Liver (tissue), 3 donors: Measurements from ENCODE around the gene SMIM5.

Experiments
- GABPA ChIP-seq, 2 donors: IDR thresholded peaks in 1 of 2; conservative IDR thresholded peaks in 1 of 2; 2 replicates each; pipeline ENCODE4 v1.6.1; 2016; ENCODE audit warnings: antibody characterized with exemption in 2 of 2, mild to moderate bottlenecking in 1 of 2, moderate library complexity in 1 of 2
- RAD21 ChIP-seq, 2 donors: IDR thresholded peaks; 2 replicates each; pipeline ENCODE4 v1.6.1; 2016; ENCODE audit warnings: antibody characterized with exemption in 2 of 2, mild to moderate bottlenecking in 2 of 2
- SP1 ChIP-seq: IDR thresholded peaks from 2 replicates; pipeline ENCODE4 v1.6.1; 2018; ENCODE audit warnings: antibody characterized with exemption, mild to moderate bottlenecking
- YY1 ChIP-seq: IDR thresholded peaks from 2 replicates; pipeline ENCODE4 v1.6.1; 2016; ENCODE audit warnings: antibody characterized with exemption, mild to moderate bottlenecking
- TF ChIP-seq, protein P1 (sequence below): IDR thresholded peaks from 2 replicates; pipeline ENCODE4 v1.6.1; 2016; ENCODE audit warnings: antibody characterized with exemption
- TF ChIP-seq, protein P2 (sequence below): fragments of 150-350 bp; IDR thresholded peaks from 2 replicates; pipeline ENCODE4 v1.5.1; 2017; ENCODE audit warnings: improper control_type of control experiment, low read depth, low read length; ENCODE audit not compliant: missing input control
- TF ChIP-seq, protein P3 (sequence below): IDR thresholded peaks from 2 replicates; pipeline ENCODE4 v1.6.1; 2016; ENCODE audit warnings: antibody characterized with exemption, mild to moderate bottlenecking
- TF ChIP-seq, protein P4 (sequence below): IDR thresholded peaks from 2 replicates; pipeline ENCODE4 v1.6.1; 2016; ENCODE audit warnings: antibody characterized with exemption
- donor health status: healthy.
- donor health status: healthy.

DNA sequence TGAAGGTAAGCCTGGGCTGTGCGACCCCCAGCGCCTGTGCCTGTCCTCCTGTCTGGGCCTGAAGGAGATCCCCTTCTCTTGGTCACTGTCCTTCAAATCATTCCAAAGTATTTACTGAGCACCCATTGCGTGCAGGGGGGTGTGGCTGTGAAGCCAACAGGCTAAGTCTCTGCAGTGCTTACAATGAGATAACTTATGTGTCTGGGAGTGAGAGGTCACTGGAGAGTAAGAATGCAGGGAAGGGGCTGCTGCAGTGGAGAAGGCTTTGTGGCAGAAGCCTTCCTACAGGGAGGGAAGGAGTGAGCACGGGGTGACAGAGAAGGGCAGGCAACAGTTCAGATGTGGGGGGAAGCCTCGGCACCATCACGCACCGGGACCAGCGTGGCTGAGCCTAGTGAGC, 11.2 kb upstream of the SMIM5 start:
- TF ChIP-seq, protein P1, sequence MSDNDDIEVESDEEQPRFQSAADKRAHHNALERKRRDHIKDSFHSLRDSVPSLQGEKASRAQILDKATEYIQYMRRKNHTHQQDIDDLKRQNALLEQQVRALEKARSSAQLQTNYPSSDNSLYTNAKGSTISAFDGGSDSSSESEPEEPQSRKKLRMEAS = no peak
- TF ChIP-seq RAD21 (IDR thresholded peaks at IDR 0.05) = no peak
- TF ChIP-seq, protein P2, sequence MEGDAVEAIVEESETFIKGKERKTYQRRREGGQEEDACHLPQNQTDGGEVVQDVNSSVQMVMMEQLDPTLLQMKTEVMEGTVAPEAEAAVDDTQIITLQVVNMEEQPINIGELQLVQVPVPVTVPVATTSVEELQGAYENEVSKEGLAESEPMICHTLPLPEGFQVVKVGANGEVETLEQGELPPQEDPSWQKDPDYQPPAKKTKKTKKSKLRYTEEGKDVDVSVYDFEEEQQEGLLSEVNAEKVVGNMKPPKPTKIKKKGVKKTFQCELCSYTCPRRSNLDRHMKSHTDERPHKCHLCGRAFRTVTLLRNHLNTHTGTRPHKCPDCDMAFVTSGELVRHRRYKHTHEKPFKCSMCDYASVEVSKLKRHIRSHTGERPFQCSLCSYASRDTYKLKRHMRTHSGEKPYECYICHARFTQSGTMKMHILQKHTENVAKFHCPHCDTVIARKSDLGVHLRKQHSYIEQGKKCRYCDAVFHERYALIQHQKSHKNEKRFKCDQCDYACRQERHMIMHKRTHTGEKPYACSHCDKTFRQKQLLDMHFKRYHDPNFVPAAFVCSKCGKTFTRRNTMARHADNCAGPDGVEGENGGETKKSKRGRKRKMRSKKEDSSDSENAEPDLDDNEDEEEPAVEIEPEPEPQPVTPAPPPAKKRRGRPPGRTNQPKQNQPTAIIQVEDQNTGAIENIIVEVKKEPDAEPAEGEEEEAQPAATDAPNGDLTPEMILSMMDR = no peak
- TF ChIP-seq, protein P3, sequence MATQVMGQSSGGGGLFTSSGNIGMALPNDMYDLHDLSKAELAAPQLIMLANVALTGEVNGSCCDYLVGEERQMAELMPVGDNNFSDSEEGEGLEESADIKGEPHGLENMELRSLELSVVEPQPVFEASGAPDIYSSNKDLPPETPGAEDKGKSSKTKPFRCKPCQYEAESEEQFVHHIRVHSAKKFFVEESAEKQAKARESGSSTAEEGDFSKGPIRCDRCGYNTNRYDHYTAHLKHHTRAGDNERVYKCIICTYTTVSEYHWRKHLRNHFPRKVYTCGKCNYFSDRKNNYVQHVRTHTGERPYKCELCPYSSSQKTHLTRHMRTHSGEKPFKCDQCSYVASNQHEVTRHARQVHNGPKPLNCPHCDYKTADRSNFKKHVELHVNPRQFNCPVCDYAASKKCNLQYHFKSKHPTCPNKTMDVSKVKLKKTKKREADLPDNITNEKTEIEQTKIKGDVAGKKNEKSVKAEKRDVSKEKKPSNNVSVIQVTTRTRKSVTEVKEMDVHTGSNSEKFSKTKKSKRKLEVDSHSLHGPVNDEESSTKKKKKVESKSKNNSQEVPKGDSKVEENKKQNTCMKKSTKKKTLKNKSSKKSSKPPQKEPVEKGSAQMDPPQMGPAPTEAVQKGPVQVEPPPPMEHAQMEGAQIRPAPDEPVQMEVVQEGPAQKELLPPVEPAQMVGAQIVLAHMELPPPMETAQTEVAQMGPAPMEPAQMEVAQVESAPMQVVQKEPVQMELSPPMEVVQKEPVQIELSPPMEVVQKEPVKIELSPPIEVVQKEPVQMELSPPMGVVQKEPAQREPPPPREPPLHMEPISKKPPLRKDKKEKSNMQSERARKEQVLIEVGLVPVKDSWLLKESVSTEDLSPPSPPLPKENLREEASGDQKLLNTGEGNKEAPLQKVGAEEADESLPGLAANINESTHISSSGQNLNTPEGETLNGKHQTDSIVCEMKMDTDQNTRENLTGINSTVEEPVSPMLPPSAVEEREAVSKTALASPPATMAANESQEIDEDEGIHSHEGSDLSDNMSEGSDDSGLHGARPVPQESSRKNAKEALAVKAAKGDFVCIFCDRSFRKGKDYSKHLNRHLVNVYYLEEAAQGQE = no peak
- TF ChIP-seq, protein P4, sequence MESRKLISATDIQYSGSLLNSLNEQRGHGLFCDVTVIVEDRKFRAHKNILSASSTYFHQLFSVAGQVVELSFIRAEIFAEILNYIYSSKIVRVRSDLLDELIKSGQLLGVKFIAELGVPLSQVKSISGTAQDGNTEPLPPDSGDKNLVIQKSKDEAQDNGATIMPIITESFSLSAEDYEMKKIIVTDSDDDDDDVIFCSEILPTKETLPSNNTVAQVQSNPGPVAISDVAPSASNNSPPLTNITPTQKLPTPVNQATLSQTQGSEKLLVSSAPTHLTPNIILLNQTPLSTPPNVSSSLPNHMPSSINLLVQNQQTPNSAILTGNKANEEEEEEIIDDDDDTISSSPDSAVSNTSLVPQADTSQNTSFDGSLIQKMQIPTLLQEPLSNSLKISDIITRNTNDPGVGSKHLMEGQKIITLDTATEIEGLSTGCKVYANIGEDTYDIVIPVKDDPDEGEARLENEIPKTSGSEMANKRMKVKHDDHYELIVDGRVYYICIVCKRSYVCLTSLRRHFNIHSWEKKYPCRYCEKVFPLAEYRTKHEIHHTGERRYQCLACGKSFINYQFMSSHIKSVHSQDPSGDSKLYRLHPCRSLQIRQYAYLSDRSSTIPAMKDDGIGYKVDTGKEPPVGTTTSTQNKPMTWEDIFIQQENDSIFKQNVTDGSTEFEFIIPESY = no peak
- TF ChIP-seq YY1 = no peak
- TF ChIP-seq GABPA (IDR thresholded peaks at IDR 0.05 in 1 of 2, conservative IDR thresholded peaks at IDR 0.05 in 1 of 2) = no peak
- TF ChIP-seq SP1 = no peak
